Transverse colon (tissue), 4 donors: ENCODE results near the gene DDX1. TPM values are rescaled to one million over a fixed set of nuclear protein-coding genes. Genes with fewer than 3 reads are reported as not detected.

ENCODE experiments used
- DNase-seq: peaks from one replicate; pipeline ENCODE4 v3.0.0-alpha.2; 2019
- H3K27ac ChIP-seq, 4 donors: fragments of 200-600 bp; sonication (generic); 2 replicates each; pipeline ENCODE4 v1.5.1; 2016 to 2018; ENCODE audit warnings: inconsistent platforms in 4 of 4
- H3K27me3 ChIP-seq: fragments of 200-600 bp; sonication (generic); 2 replicates; pipeline ENCODE4 v1.5.1; 2017; ENCODE audit warnings: inconsistent platforms
- H3K36me3 ChIP-seq, 4 donors: fragments of 200-600 bp; sonication (generic); 2 replicates each; pipeline ENCODE4 v1.5.1; 2017 to 2019; ENCODE audit warnings: inconsistent platforms in 4 of 4
- H3K4me1 ChIP-seq, 4 donors: fragments of 200-600 bp; sonication (generic); 2 replicates each; pipeline ENCODE4 v1.5.1; 2017 to 2020; ENCODE audit warnings: inconsistent platforms in 4 of 4
- H3K4me3 ChIP-seq, 4 donors: fragments of 200-600 bp; sonication (generic); 1 replicate in 1 of 4; 2 replicates in 3 of 4; pipeline versions ENCODE4 v1.5.1 to v1.6.1; 2017 to 2019; ENCODE audit warnings: inconsistent platforms in 4 of 4
- H3K9me3 ChIP-seq, 2 donors: fragments of 200-600 bp; sonication (generic); 2 replicates each; pipeline ENCODE4 v1.5.1; 2017 to 2019; ENCODE audit warnings: inconsistent platforms in 2 of 2
- EP300 ChIP-seq: sonication (generic); formaldehyde crosslinking; IDR thresholded peaks from one replicate; pipeline ENCODE4 v1.6.1; 2017; ENCODE audit warnings: antibody characterized with exemption, low read depth
- POLR2A ChIP-seq: fragments of 450-650 bp; IDR thresholded peaks from one replicate; pipeline ENCODE4 v1.6.1; 2016; ENCODE audit warnings: antibody characterized with exemption, mild to moderate bottlenecking, moderate library complexity
- POLR2AphosphoS5 ChIP-seq, 3 donors: sonication (generic); formaldehyde crosslinking; IDR thresholded peaks; one replicate each; pipeline ENCODE4 v1.6.1; 2016; ENCODE audit warnings: antibody characterized with exemption in 3 of 3
- WGBS, 2 donors: methylation state at CpG; one replicate each; pipeline ENCODE4 v1.1.5; 2018; ENCODE audit warnings: low coverage in 1 of 2; 5-methylcytosine and 5-hydroxymethylcytosine counted together
- in situ Hi-C, 4 donors: fragments of 200-750 bp; cut with MboI; loops; one replicate each; pipeline versions ENCODE4 v1.15.0 to v1.15.1; 2017; ENCODE audit warnings: low sequenced_read_pairs in 3 of 4, low pct_ligation_motif_present in 1 of 4, low pct_unique_long_range_greater_than_20kb in 1 of 4
- intact Hi-C: fragments of 100-400 bp; cut with DNase I; formaldehyde crosslinking; loops from one replicate; pipeline ENCODE4 v1.15.1; 2023; ENCODE audit warnings: low total_unique reads
- total RNA-seq, 4 donors: library from RNA; depleted of rRNA; stranded (reverse); fragments of >200 nt; gene quantifications; one replicate each; pipeline ENCODE4 v1.1.0, GENCODE V29; 2016
- TF ChIP-seq, protein P1 (sequence below), 5 experiments: fragments of 200-600 bp in 3 of 5; fragments of 450-650 bp in 2 of 5; sonication (generic) in 3 of 5; IDR thresholded peaks; 1 replicate in 2 of 5; 2 replicates in 3 of 5; pipeline ENCODE4 v1.5.1; 2016 to 2017; ENCODE audit warnings: antibody characterized with exemption in 5 of 5, inconsistent platforms in 3 of 5, mild to moderate bottlenecking in 2 of 5, moderate library complexity in 1 of 5

Gene DDX1
- total RNA-seq, 4 donors from 2014 or later, result 18.3 to 61.1 (median 49.9) TPM

DNA sequence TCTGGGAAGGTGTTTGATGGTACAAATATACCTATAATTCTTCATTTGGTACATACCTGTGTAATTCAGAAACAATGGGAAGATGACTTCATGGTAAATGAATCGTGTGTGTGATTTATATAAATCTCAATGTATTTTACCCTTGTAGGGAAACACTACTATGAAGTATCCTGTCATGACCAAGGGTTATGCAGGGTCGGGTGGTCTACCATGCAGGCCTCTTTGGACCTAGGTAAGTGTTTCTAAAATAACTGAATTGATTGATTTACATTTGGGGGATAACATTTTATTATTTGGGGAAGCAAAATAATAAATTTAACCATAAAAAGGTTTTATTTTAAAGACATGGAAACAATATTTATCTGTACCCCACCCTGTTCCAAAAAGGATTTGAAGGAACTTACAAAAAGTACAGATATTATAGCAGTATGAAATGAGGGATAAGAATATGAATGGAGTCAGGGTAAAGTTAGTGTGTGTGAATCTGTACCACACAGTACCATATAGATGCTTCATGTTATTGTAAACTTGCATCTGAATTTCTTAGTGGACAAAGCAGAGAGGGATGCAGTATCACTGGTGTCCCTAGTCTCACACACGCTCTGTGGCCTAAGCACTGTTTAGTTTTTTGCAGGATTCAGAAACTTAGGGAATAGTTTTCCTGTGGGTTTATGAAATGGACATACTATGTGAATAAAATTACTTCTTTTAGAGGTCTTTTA is 11.5 kb downstream of the DDX1 start:
- DNase-seq, result no peak
- WGBS, 2 donors, result 96 to 100% methylated on average over 3 of the region's 3 CpGs
- Histone ChIP-seq H3K4me1 (no peaks in the 10 kb centered on the region), H3K27me3 (no peaks in the 10 kb centered on the region), H3K27ac (no peak overlapping the region), H3K4me3 (no peak overlapping the region), H3K9me3 (no peaks in the 10 kb centered on the region), H3K36me3 (peaks cover 0 to 97% (median 47%) of the 10 kb centered on the region in 4 donors)
- intact Hi-C loops, result no loop called here
- in situ Hi-C loops, result no loop called here
- TF ChIP-seq POLR2A (no peak), EP300 (no peak)

DNA sequence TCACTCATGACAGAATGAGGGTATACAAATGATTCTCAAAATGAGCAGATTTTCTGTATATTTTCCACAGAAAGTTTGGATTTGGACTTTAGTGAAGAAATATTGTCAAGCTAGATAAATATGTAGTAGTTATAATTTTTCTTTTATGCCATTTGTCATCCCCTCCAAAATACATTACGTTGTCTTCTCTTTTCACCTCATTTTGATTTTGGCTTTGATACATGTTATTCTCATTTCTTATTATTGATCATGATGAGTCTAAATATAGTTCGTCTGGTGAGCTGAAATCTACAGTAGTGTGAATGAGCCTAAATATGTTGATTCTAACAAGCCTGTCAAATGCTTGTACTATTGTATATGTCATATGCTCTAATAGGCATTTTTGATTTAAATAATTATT is 12.3 kb downstream of the DDX1 start:
- intact Hi-C loops, result no loop called here
- H3K27ac ChIP-seq, result no peak overlapping the region
- no peak for TF ChIP-seq POLR2AphosphoS5 (IDR thresholded peaks at IDR 0.05)
- no peaks in the 10 kb centered on the region for H3K4me1 ChIP-seq
- no peaks in the 10 kb centered on the region for H3K9me3 ChIP-seq
- WGBS, 2 donors, result 92 to 95% methylated on average over 2 of the region's 2 CpGs
- peaks cover 0 to 92% (median 45%) of the 10 kb centered on the region in 4 donors for H3K36me3 ChIP-seq
- H3K4me3 ChIP-seq, result no peak overlapping the region
- in situ Hi-C loops, result no loop called here
- H3K27me3 ChIP-seq, result no peaks in the 10 kb centered on the region
- no peak for DNase-seq

DNA sequence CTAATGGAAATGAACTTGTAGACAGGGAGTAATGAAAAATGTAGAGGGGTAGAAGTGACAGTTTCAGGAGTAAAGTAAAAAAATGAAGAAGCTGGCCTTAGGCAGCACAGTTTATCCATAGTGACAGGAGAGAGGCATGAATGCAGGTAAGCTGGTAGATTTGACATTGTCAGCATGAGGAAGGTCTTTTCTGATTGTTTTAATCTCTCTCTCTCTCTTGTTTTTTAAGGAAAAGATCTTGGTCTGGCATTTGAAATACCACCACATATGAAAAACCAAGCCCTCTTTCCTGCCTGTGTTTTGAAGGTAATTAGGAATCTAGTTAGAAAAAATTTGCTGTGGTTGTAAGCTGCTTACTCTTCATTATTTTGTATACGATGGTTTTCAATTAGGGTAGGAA is 14.1 kb downstream of the DDX1 start:
- H3K27ac ChIP-seq, result no peak overlapping the region
- no peaks in the 10 kb centered on the region for H3K27me3 ChIP-seq
- no peak for DNase-seq
- peaks cover 0 to 90% (median 44%) of the 10 kb centered on the region in 4 donors for H3K36me3 ChIP-seq
- no peak overlapping the region for H3K4me3 ChIP-seq
- no peaks in the 10 kb centered on the region for H3K9me3 ChIP-seq
- intact Hi-C loops (no loop called here), in situ Hi-C loops (no loop called here)
- WGBS, 2 donors, result 46 to 90% methylated on average over 1 of the region's 1 CpG
- TF ChIP-seq POLR2A (no peak), POLR2AphosphoS5 (IDR thresholded peaks at IDR 0.05) (no peak), EP300 (no peak)
- TF ChIP-seq, protein P1, sequence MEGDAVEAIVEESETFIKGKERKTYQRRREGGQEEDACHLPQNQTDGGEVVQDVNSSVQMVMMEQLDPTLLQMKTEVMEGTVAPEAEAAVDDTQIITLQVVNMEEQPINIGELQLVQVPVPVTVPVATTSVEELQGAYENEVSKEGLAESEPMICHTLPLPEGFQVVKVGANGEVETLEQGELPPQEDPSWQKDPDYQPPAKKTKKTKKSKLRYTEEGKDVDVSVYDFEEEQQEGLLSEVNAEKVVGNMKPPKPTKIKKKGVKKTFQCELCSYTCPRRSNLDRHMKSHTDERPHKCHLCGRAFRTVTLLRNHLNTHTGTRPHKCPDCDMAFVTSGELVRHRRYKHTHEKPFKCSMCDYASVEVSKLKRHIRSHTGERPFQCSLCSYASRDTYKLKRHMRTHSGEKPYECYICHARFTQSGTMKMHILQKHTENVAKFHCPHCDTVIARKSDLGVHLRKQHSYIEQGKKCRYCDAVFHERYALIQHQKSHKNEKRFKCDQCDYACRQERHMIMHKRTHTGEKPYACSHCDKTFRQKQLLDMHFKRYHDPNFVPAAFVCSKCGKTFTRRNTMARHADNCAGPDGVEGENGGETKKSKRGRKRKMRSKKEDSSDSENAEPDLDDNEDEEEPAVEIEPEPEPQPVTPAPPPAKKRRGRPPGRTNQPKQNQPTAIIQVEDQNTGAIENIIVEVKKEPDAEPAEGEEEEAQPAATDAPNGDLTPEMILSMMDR (IDR thresholded peaks at IDR 0.05), result no peak
- H3K4me1 ChIP-seq, result no peaks in the 10 kb centered on the region

DNA sequence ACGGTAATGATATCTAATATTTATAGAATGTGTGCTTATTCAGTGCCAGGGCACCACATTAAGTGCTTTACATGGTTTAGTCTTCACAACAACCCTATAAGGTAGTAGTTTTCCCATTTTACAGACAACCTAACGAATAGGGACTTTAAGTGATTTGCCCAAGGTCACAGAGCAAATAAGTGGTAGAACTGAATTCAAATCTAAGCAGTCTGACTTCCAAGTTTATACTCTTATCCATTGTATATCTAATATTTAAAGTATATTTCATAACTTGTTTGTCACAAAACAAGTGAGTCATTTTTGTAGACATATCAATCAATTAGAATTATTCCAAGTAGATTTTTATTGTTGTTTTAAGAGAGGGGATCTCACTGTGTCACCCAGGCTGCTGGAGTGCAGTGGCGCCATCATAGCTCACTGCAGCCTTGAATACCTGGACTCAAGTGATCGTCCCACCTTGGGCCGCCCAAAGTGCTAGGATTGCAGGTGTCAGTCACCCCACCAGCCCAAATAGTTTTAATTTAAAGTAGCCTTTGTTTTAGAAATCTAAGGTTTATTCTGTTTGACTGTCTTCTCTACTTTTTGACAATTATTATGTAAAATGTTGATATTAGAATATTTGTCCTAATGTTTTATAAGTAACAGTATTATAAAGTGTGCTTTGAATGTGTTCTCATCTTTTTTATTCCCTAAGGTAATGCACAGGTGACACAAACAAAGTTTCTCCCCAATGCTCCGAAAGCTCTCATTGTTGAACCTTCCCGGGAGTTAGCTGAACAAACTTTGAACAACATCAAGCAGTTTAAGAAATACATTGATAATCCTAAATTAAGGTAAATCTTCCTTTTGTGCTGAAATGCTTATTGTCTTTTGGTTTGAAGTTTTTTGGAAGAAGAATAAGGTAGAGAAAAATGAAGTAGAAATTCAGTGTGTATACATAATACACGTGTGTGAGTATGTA is 15.1 kb downstream of the DDX1 start:
- Histone ChIP-seq H3K27ac (no peak overlapping the region), H3K9me3 (no peaks in the 10 kb centered on the region), H3K4me3 (no peak overlapping the region), H3K27me3 (no peaks in the 10 kb centered on the region), H3K36me3 (peaks cover 0 to 79% (median 39%) of the 10 kb centered on the region in 4 donors), H3K4me1 (no peaks in the 10 kb centered on the region)
- intact Hi-C loops, result no loop called here
- no peak for TF ChIP-seq POLR2AphosphoS5 (IDR thresholded peaks at IDR 0.05)
- TF ChIP-seq, protein P1 (IDR thresholded peaks at IDR 0.05), result no peak
- no peak for TF ChIP-seq EP300
- no peak for TF ChIP-seq POLR2A
- DNase-seq, result no peak
- in situ Hi-C loops, result no loop called here
- 88 to 92% methylated on average over 8 of the region's 8 CpGs for WGBS, 2 donors
